ENCODE data around the gene KRT71.

Gene KRT71

GRCh38 chr12:52523824-52524223, 29.1 kb downstream of the KRT71 start:
- peaks cover 23% of the 10 kb centered on the region; the same call in 1 of the 2 replicates for H3K27me3 ChIP-seq (ENCODE audit: insufficient read depth, low read depth)
- H3K9ac ChIP-seq, result no peak overlapping the region
- TF ChIP-seq CTCF (conservative IDR thresholded peaks at IDR 0.05; ENCODE audit: low read depth, low read length), result no peak
- H4K20me1 ChIP-seq (ENCODE audit: insufficient read depth), result no peaks in the 10 kb centered on the region
- H3K4me3 ChIP-seq (IDR thresholded peaks at IDR 0.05; ENCODE audit: insufficient read depth, low read depth, low read length), result no peak overlapping the region
- no peak overlapping the region for H3K27ac ChIP-seq
- no peak overlapping the region for H2AFZ ChIP-seq (ENCODE audit: low read depth)
- no peaks in the 10 kb centered on the region for H3K79me2 ChIP-seq (ENCODE audit: insufficient read depth, low read depth)
- H3K4me1 ChIP-seq (ENCODE audit: low read depth, poor library complexity, severe bottlenecking), result no peaks in the 10 kb centered on the region
- H3K4me2 ChIP-seq, result no peak overlapping the region
- H3K36me3 ChIP-seq (ENCODE audit: insufficient read depth), result no peaks in the 10 kb centered on the region

- Histone ChIP-seq H3K4me3 (IDR thresholded peaks at IDR 0.05; ENCODE audit: insufficient read depth, low read depth, low read length) (no peak overlapping the region), H3K4me1 (ENCODE audit: low read depth, poor library complexity, severe bottlenecking) (no peaks in the 10 kb centered on the region), H3K9ac (no peak overlapping the region), H2AFZ (ENCODE audit: low read depth) (no peak overlapping the region), H3K79me2 (ENCODE audit: insufficient read depth, low read depth) (no peaks in the 10 kb centered on the region), H3K4me2 (no peak overlapping the region), H3K27me3 (ENCODE audit: insufficient read depth, low read depth) (peaks cover 23% of the 10 kb centered on the region; the same call in 1 of the 2 replicates), H3K36me3 (ENCODE audit: insufficient read depth) (no peaks in the 10 kb centered on the region), H3K27ac (no peak overlapping the region), H4K20me1 (ENCODE audit: insufficient read depth) (no peaks in the 10 kb centered on the region)
- TF ChIP-seq CTCF (conservative IDR thresholded peaks at IDR 0.05; ENCODE audit: low read depth, low read length), result no peak
These were observed 30.5 kb downstream of the KRT71 start for GRCh38 chr12:52522346-52523011.

- Histone ChIP-seq H3K4me3 (IDR thresholded peaks at IDR 0.05; ENCODE audit: insufficient read depth, low read depth, low read length) (no peak overlapping the region), H4K20me1 (ENCODE audit: insufficient read depth) (no peaks in the 10 kb centered on the region), H3K4me1 (ENCODE audit: low read depth, poor library complexity, severe bottlenecking) (no peaks in the 10 kb centered on the region), H3K79me2 (ENCODE audit: insufficient read depth, low read depth) (no peaks in the 10 kb centered on the region), H3K36me3 (ENCODE audit: insufficient read depth) (no peaks in the 10 kb centered on the region), H3K27ac (no peak overlapping the region), H3K9ac (no peak overlapping the region), H3K27me3 (ENCODE audit: insufficient read depth, low read depth) (peaks cover 23% of the 10 kb centered on the region; the same call in 1 of the 2 replicates), H2AFZ (ENCODE audit: low read depth) (no peak overlapping the region), H3K4me2 (no peak overlapping the region)
- no peak for TF ChIP-seq CTCF (conservative IDR thresholded peaks at IDR 0.05; ENCODE audit: low read depth, low read length)
These were observed 31.2 kb downstream of the KRT71 start for GRCh38 chr12:52521568-52522266.

GRCh38 chr12:52521175-52521567, 31.8 kb downstream of the KRT71 start:
- Histone ChIP-seq H3K27me3 (ENCODE audit: insufficient read depth, low read depth) (peaks cover 20% of the 10 kb centered on the region; the same call in 1 of the 2 replicates), H3K36me3 (ENCODE audit: insufficient read depth) (no peaks in the 10 kb centered on the region), H2AFZ (ENCODE audit: low read depth) (no peak overlapping the region), H3K4me3 (IDR thresholded peaks at IDR 0.05; ENCODE audit: insufficient read depth, low read depth, low read length) (no peak overlapping the region), H3K79me2 (ENCODE audit: insufficient read depth, low read depth) (no peaks in the 10 kb centered on the region), H3K4me2 (no peak overlapping the region), H3K9ac (no peak overlapping the region), H3K4me1 (ENCODE audit: low read depth, poor library complexity, severe bottlenecking) (no peaks in the 10 kb centered on the region), H4K20me1 (ENCODE audit: insufficient read depth) (no peaks in the 10 kb centered on the region), H3K27ac (no peak overlapping the region)
- no peak for TF ChIP-seq CTCF (conservative IDR thresholded peaks at IDR 0.05; ENCODE audit: low read depth, low read length)
